Endothelial cell (in vitro differentiated cells): ENCODE measurements around the gene WSCD1. TPM values are rescaled to one million over a fixed set of nuclear protein-coding genes. Genes with fewer than 3 reads are reported as not detected.

Experiments
- DNase-seq: peaks from one replicate; pipeline ENCODE4 v3.0.0; 2021; ENCODE audit warnings: low spot score
- H3K27ac Mint-ChIP-seq: one replicate; pipeline ENCODE4 v1.8.0; 2021; ENCODE audit warnings: mixed read lengths, inconsistent platforms; ENCODE audit not compliant: unreplicated experiment
- H3K27me3 Mint-ChIP-seq: one replicate; pipeline ENCODE4 v1.8.0; 2021; ENCODE audit warnings: mild to moderate bottlenecking, moderate library complexity, mixed read lengths, inconsistent platforms; ENCODE audit not compliant: unreplicated experiment
- H3K36me3 Mint-ChIP-seq: one replicate; pipeline ENCODE4 v1.8.0; 2021; ENCODE audit warnings: mild to moderate bottlenecking, low read depth, mixed read lengths, inconsistent platforms; ENCODE audit not compliant: unreplicated experiment
- H3K4me1 Mint-ChIP-seq: one replicate; pipeline ENCODE4 v1.8.0; 2021; ENCODE audit warnings: mild to moderate bottlenecking, mixed read lengths, inconsistent platforms; ENCODE audit not compliant: unreplicated experiment
- H3K4me3 Mint-ChIP-seq: one replicate; pipeline ENCODE4 v1.8.0; 2021; ENCODE audit warnings: mild to moderate bottlenecking, mixed read lengths, inconsistent platforms; ENCODE audit not compliant: unreplicated experiment
- H3K9me3 Mint-ChIP-seq: one replicate; pipeline ENCODE4 v1.8.0; 2021; ENCODE audit warnings: mixed read lengths, inconsistent platforms; ENCODE audit not compliant: unreplicated experiment
- total RNA-seq: library from RNA; stranded (reverse); fragmentation: NEBNext Ultra II Directional; extraction: Animal tissue kit (Norgen Biotek cat#: 25700); gene quantifications from one replicate; pipeline ENCODE4 v1.2.1, GENCODE V29; 2021; ENCODE audit not compliant: unreplicated experiment
- TF ChIP-seq, protein P1 (sequence below): fragments of 200-600 bp; sonication (generic); IDR thresholded peaks from one replicate; pipeline ENCODE4 v1.5.0; 2021; ENCODE audit warnings: antibody characterized with exemption; ENCODE audit not compliant: unreplicated experiment

Gene WSCD1
- total RNA-seq, 1 donor from 2014 or later = 43.9 TPM

DNA sequence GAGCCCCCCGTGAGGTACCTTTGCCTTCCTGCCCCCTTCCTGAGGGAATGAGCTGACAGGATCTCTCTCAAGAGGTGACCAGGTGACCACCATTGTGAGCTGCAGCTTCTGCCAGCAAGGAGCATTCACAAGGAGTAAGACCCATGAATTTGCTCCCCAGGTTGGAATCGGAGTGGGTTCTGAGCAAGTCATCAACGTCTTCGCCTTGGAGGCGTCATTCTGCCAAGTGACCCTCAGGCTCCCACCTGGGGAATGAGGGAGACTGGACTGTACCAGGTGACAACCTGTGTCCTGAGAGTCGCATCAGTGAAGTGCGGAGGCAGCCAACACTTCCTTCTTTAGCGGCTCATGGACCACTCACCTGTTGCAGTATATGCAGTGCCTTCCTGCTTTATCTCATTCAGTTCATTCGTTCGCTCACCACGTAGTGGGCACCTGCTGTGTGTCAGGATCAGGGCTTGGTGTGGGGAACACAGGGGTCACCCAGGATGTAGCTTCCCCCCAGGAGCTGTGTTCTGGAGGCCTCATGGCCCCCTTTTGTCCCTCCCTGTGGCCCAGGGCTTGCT lies 22.8 kb downstream of the WSCD1 start:
- H3K9me3 Mint-ChIP-seq = no peaks in the 10 kb centered on the region
- H3K27me3 Mint-ChIP-seq = peaks cover 7% of the 10 kb centered on the region
- H3K27ac Mint-ChIP-seq = no peak overlapping the region
- no peak for DNase-seq
- TF ChIP-seq, protein P1, sequence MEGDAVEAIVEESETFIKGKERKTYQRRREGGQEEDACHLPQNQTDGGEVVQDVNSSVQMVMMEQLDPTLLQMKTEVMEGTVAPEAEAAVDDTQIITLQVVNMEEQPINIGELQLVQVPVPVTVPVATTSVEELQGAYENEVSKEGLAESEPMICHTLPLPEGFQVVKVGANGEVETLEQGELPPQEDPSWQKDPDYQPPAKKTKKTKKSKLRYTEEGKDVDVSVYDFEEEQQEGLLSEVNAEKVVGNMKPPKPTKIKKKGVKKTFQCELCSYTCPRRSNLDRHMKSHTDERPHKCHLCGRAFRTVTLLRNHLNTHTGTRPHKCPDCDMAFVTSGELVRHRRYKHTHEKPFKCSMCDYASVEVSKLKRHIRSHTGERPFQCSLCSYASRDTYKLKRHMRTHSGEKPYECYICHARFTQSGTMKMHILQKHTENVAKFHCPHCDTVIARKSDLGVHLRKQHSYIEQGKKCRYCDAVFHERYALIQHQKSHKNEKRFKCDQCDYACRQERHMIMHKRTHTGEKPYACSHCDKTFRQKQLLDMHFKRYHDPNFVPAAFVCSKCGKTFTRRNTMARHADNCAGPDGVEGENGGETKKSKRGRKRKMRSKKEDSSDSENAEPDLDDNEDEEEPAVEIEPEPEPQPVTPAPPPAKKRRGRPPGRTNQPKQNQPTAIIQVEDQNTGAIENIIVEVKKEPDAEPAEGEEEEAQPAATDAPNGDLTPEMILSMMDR = no peak
- peak overlapping the region; percentile 54 for H3K4me3 Mint-ChIP-seq
- H3K36me3 Mint-ChIP-seq = peaks cover 34% of the 10 kb centered on the region
- peaks cover 13% of the 10 kb centered on the region for H3K4me1 Mint-ChIP-seq

DNA sequence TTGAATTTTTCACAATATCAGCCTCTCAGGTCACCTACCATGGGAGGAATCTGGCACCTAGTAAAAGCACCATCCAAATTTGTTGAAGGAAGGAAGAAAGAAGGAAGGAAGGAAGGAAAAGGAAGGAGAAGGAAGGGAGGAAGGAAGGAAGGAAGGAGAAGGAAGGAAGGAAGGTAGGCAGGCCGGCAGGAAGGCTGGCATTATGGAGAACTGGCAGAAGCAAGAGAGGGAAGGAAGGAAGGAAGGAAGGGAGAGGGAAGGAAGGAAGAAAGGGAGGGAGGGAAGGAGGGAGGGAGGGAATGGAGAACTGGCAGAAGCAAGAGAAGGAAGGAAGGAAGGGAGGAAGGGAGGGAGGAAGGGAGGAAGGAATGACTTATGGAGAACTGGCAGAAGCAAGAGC lies 24.3 kb downstream of the WSCD1 start:
- H3K9me3 Mint-ChIP-seq = no peaks in the 10 kb centered on the region
- TF ChIP-seq, protein P1 = no peak
- H3K27ac Mint-ChIP-seq = no peak overlapping the region
- DNase-seq = no peak
- H3K27me3 Mint-ChIP-seq = peaks cover 7% of the 10 kb centered on the region
- H3K36me3 Mint-ChIP-seq = peaks cover 36% of the 10 kb centered on the region
- H3K4me1 Mint-ChIP-seq = peaks cover 25% of the 10 kb centered on the region
- H3K4me3 Mint-ChIP-seq = no peak overlapping the region

DNA sequence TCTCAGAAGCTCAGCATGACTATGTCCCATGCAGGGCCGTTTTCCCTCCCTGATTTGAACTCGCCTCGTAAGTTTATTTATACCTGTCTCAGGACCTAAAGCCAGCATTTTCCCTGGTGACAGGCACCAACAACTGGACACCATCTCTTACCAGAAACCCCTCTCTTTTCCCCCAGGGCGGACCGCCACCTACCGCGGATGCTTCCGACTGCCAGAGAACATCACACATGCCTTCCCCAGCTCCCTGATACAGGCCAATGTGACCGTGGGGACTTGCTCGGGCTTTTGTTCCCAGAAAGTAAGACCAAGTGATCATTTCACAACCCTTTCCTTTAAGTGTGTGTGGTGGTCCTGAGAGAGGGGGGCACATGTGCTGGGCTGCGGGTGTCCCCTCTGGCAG lies 24.7 kb downstream of the WSCD1 start:
- no peak for DNase-seq
- no peak overlapping the region for H3K27ac Mint-ChIP-seq
- H3K36me3 Mint-ChIP-seq = peaks cover 39% of the 10 kb centered on the region
- TF ChIP-seq, protein P1 = no peak
- peaks cover 29% of the 10 kb centered on the region for H3K4me1 Mint-ChIP-seq
- no peaks in the 10 kb centered on the region for H3K9me3 Mint-ChIP-seq
- H3K27me3 Mint-ChIP-seq = peaks cover 7% of the 10 kb centered on the region
- peak overlapping the region; percentile 51 for H3K4me3 Mint-ChIP-seq

- peaks cover 31% of the 10 kb centered on the region for H3K4me1 Mint-ChIP-seq
- H3K27me3 Mint-ChIP-seq = peaks cover 7% of the 10 kb centered on the region
- no peaks in the 10 kb centered on the region for H3K9me3 Mint-ChIP-seq
- H3K27ac Mint-ChIP-seq = no peak overlapping the region
- peaks cover 41% of the 10 kb centered on the region for H3K36me3 Mint-ChIP-seq
- peak overlapping the region; percentile 58 for H3K4me3 Mint-ChIP-seq
- TF ChIP-seq, protein P1 = no peak
- DNase-seq = no peak
These were observed 25.3 kb downstream of the WSCD1 start for GRCh38 chr17:6095501-6095900.

- Mint-ChIP-seq H3K4me1 (peaks cover 36% of the 10 kb centered on the region), H3K36me3 (peaks cover 42% of the 10 kb centered on the region), H3K27ac (no peak overlapping the region), H3K4me3 (no peak overlapping the region), H3K9me3 (no peaks in the 10 kb centered on the region), H3K27me3 (peaks cover 7% of the 10 kb centered on the region)
- TF ChIP-seq, protein P1 = no peak
- no peak for DNase-seq
These were observed 26.2 kb downstream of the WSCD1 start for GRCh38 chr17:6096201-6097004.
